NCI-H345 treated with DMSO at 0.1 percent for 48 hours (cell line): ENCODE data around the gene PRSS3.
A peak's percentile ranks its signal among the peaks of the same experiment; 100 is the strongest.
"Not testable (repeated sequence)": the region's sequence is repeated elsewhere in the genome, so short reads cannot be mapped to it uniquely, and the experiment has no call there.

Experiments
- DNase-seq: peaks from one replicate; lab custom pipeline; 2025; ENCODE audit not compliant: unreplicated experiment; lab: John Stamatoyannopoulos, UW

The PRSS3 gene

GRCh38 chr9:33795281-33795680 is at the start of gene PRSS3:
PRSS3 (plus strand) TSS chr9:33795561; CDS start chr9:33795574, 13 bp downstream.
- no peak for DNase-seq

DNA sequence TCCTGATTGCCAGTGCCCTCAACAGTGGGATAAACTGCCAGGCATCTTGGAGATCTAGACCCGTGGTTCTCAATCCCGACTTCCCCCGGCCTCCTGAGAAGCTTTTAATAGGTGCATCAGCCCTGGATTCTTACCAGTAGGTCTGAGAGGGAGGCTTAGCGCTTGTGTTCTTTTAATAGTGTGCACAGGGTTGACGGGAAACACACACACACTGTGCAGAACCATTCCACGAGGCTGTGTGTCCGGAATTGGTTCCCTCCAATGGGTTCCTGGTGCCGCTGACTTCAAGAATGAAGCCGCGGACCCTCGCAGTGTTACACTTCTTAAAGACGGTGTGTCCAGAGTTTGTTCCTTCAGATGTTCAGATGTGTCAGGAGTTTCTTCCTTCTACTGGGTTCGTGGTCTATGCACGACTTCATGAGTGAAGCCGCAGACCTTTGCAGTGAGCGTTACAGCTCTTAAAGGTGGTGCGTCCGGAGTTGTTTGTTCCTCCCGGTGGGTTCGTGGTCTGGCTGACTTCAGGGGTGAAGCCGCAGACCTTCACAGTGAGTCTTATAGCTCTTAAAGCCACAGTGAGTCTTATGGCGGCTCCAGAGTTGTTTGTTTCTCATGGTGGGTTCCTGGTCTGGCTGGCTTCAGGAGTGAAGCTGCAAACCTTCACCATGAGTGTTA is 46.6 kb upstream of the PRSS3 start:
- DNase-seq = no peak

DNA sequence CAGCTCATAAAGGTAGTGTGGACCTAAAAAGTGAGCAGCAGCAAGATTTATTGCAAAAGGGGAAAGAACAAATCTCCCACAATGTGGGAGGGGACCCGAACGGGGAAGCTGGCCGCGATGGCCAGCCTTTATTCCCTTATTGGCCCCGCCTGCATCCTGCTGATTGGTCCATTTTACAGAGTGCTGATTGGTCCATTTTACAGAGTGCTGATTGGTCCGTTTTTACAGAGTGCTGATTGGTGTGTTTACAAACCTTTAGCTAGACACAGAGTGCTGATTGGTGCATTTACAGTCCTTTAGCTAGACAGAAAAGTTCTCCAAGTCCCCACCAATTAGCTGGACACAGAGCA is 46.1 kb upstream of the PRSS3 start:
- DNase-seq = not testable (repeated sequence)

GRCh38 chr9:33750307-33750838 is 45.0 kb upstream of the PRSS3 start:
- no peak for DNase-seq

DNA sequence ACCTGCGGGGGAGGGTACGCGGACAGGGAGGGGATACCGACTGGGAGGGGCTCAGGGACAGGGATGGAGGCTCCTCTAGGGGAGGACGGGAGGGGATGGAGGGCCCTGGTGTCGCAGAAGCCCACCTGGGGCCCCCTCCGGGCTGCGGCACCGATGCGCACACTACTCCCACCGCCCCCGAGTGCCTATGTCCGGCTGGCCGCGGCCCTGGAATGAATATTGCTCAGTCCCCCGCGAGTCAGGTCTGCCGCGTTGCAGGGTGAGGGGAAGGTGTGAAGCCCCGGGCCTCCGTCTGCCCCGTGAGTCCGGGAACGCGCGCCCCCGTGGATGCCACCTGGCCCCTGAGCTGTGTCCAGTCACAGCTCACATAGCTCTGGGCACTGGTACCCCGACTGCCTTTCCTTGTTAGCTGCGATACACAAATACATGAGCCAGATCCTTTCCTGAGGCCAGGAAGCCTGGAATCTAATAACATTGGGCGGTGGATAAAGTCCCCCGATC is 44.5 kb upstream of the PRSS3 start:
- no peak for DNase-seq

GRCh38 chr9:33751536-33752129 is 43.7 kb upstream of the PRSS3 start:
- DNase-seq = no peak

- no peak for DNase-seq
These were observed 43.2 kb upstream of the PRSS3 start for GRCh38 chr9:33752130-33752637.

DNA sequence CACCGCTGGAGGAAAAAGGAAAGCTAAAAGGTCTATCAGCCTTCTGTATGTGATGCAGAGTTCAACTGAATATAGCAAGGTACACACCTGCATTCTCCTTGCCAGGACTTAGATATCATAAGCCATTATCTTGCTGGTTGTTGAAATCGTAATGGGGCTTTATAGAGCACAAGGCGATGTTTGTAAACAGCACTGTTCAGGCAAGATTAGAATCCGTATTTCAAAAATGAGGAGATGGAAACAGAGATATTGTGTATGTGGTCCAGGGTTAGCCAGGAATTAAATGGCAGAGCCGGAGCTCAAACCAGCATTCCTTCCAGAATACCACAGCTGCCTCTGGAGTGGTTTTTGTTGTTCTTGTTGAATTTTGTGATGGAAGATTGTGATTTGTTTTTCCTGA is 42.6 kb upstream of the PRSS3 start:
- not testable (repeated sequence) for DNase-seq

DNA sequence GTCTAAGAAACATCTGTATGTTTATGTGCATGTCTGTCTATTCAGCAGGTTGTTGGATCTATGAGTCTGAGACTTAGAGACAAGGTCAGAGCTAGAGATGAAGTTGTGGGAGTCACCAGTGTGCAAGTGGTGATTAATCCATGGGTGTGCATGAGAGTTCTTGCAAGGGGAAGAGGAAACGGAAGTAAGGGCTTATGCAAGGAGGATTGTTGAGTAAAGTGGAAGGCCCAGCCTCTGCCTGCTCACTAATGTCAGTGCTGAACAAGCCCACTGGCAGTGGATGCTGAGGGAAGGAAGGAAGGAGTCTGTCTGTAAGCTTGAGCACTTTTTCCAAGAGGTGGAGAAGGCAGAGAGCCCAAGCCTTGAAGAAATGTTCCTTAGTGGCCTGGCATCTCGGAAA is 35.7 kb upstream of the PRSS3 start:
- not testable (repeated sequence) for DNase-seq

DNA sequence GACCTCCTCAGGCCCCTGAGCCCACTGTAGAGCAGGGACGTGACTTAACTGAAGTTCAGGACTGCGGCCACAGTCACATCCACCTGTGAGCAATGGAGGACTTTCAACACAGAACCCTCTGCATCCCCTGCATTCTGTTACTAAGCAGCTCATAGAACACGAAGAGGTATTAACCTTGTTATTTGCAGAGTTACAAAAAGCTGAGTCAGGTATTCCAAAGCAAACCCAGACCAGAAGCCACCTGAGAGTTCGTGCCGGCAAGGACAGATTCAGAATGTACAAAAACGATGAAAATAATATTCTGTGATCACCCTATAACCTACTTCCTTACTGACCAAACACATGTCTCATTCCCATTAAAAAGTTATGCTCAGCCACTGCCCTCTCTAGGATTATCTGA is 33.0 kb upstream of the PRSS3 start:
- no peak for DNase-seq

GRCh38 chr9:33763709-33764108 is 31.7 kb upstream of the PRSS3 start:
- DNase-seq = not testable (repeated sequence)

GRCh38 chr9:33765411-33765810 is 29.9 kb upstream of the PRSS3 start:
- no peak for DNase-seq

- DNase-seq = not testable (repeated sequence)
These were observed 25.0 kb upstream of the PRSS3 start for GRCh38 chr9:33770156-33770880.

DNA sequence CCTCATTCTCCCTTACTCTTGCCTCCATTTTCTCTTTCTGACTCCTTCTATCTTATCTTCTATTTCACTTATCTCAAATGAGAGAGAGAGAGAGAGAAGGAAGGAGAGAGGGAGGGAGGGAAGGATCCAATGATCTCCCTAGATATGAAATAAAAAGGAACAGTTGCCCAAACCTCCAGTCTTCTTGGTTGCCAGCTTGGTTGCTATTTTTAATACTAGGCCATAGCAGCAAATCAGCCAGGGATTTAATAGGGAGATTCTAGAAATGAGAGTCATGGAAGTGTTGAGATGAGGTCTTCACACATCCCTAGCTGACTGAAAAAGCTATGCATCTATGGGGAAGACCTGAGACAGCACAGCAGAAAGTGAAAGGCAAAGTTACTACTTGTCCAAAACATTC is 22.2 kb upstream of the PRSS3 start:
- DNase-seq = not testable (repeated sequence)

GRCh38 chr9:33774074-33774659 is 21.2 kb upstream of the PRSS3 start:
- DNase-seq = not testable (repeated sequence)

DNA sequence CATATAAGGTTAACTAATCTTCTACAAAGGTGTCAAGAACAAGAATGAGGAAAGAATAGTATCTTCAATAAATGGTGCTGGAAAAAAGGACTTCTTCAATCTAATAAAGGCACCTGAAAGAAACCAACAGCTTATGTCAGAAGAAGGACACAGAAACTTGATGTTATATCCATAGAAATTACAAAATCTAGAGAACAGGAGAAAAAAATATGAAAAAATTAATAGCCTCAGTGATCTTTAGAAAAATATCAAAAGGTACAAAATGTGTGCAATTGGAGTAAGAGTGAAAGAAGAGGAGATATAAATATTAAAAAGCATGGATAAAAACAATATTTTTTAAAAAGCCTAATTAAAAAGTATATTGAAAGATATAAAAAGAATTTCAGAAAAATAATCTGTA is 18.8 kb upstream of the PRSS3 start:
- DNase-seq = no peak

GRCh38 chr9:33778700-33779351 is 16.5 kb upstream of the PRSS3 start:
- DNase-seq = peak; percentile 63

GRCh38 chr9:33780276-33780675 is 15.1 kb upstream of the PRSS3 start:
- DNase-seq = no peak

- no peak for DNase-seq
These were observed 13.6 kb upstream of the PRSS3 start for GRCh38 chr9:33781736-33782135.

GRCh38 chr9:33782395-33783152 is 12.8 kb upstream of the PRSS3 start:
- no peak for DNase-seq
